GM19324 (cell line): ENCODE results near the gene COPE.
"Not testable (repeated sequence)": the region's sequence is repeated elsewhere in the genome, so short reads cannot be mapped to it uniquely, and the experiment has no call there.

Experiments
- ATAC-seq: cut with Tn5 transposase; IDR thresholded peaks from one replicate; pipeline ENCODE4 v1.9.1; 2021; ENCODE audit warnings: mild to moderate bottlenecking, moderate library complexity; ENCODE audit not compliant: unreplicated experiment, low FRiP score

The COPE gene

GRCh38 chr19:18919086-18919899, at the start of gene COPE, which contains the start of gene DDX49:
TSS of gene COPE (minus strand) at chr19:18919387. CDS start at chr19:18919348, 39 bp downstream.
TSS of gene DDX49 (plus strand) at chr19:18919715. CDS start at chr19:18919742, 27 bp downstream.
- peak; percentile 93 for ATAC-seq

- ATAC-seq, result no peak
Observed at GRCh38 chr19:18967358-18968146, 48.4 kb upstream of the COPE start.

- no peak for ATAC-seq
Observed at GRCh38 chr19:18966307-18966706, 47.1 kb upstream of the COPE start.

GRCh38 chr19:18964121-18964520, 44.9 kb upstream of the COPE start:
- no peak for ATAC-seq

GRCh38 chr19:18961767-18962620, 42.8 kb upstream of the COPE start:
- no peak for ATAC-seq

GRCh38 chr19:18960370-18960769, 41.2 kb upstream of the COPE start:
- no peak for ATAC-seq

- ATAC-seq, result no peak
Observed at GRCh38 chr19:18955042-18955441, 35.9 kb upstream of the COPE start.

- ATAC-seq, result no peak
Observed at GRCh38 chr19:18954094-18954493, 34.9 kb upstream of the COPE start.

GRCh38 chr19:18952364-18953003, 33.3 kb upstream of the COPE start:
- not testable (repeated sequence) for ATAC-seq

GRCh38 chr19:18951721-18952281, 32.6 kb upstream of the COPE start:
- ATAC-seq, result no peak

- no peak for ATAC-seq
Observed at GRCh38 chr19:18949858-18950257, 30.7 kb upstream of the COPE start.

GRCh38 chr19:18948976-18949356, 29.8 kb upstream of the COPE start:
- ATAC-seq, result no peak

- ATAC-seq, result no peak
Observed at GRCh38 chr19:18948075-18948975, 29.1 kb upstream of the COPE start.

GRCh38 chr19:18946918-18947317, 27.7 kb upstream of the COPE start:
- no peak for ATAC-seq

- ATAC-seq, result no peak
Observed at GRCh38 chr19:18946335-18946734, 27.1 kb upstream of the COPE start.

GRCh38 chr19:18945297-18945696, 26.1 kb upstream of the COPE start:
- no peak for ATAC-seq

GRCh38 chr19:18943465-18943864, 24.3 kb upstream of the COPE start:
- no peak for ATAC-seq

GRCh38 chr19:18942692-18943091, 23.5 kb upstream of the COPE start:
- ATAC-seq, result no peak
